ENCODE measurements around the gene FGF21. TPM values are rescaled to one million over a fixed set of nuclear protein-coding genes. Genes with fewer than 3 reads are reported as not detected.

The FGF21 gene
- total RNA-seq, 1 experiment from 2014 or later: not detected

GRCh38 chr19:48806818-48807589 lies 51.7 kb downstream of the FGF21 start:
- CTCF ChIA-PET: interaction anchor here (0.6 to 3.3 kb wide), 3 partner anchors 11 to 14 kb away, joined by 3 to 15 read pairs (median 3); no protein-coding TSS in a partner anchor
- no TSS peak for BruUV-seq (replicated peaks)
- Mint-ChIP-seq H3K9me3 (ENCODE audit: low read depth, unreplicated experiment) (no peaks in the 10 kb centered on the region), H3K4me1 (ENCODE audit: low read depth, unreplicated experiment) (peaks cover 22% of the 10 kb centered on the region), H3K36me3 (ENCODE audit: insufficient read depth, unreplicated experiment) (peaks cover 25% of the 10 kb centered on the region), H3K27me3 (ENCODE audit: unreplicated experiment) (no peaks in the 10 kb centered on the region), H3K27ac (ENCODE audit: unreplicated experiment) (no peak overlapping the region), H3K4me3 (ENCODE audit: low read depth, unreplicated experiment) (no peak overlapping the region)
- TF ChIP-seq CTCF (IDR thresholded peaks at IDR 0.05; ENCODE audit: unreplicated experiment): no peak
- intact Hi-C loops (cut with micrococcal nuclease; ENCODE audit: unreplicated experiment): no loop called here
- DNase-seq: no peak

GRCh38 chr19:48807590-48808308 lies 52.4 kb downstream of the FGF21 start:
- BruUV-seq (replicated peaks): no TSS peak
- Mint-ChIP-seq H3K36me3 (ENCODE audit: insufficient read depth, unreplicated experiment) (peaks cover 33% of the 10 kb centered on the region), H3K9me3 (ENCODE audit: low read depth, unreplicated experiment) (no peaks in the 10 kb centered on the region), H3K27ac (ENCODE audit: unreplicated experiment) (no peak overlapping the region), H3K4me3 (ENCODE audit: low read depth, unreplicated experiment) (no peak overlapping the region), H3K27me3 (ENCODE audit: unreplicated experiment) (no peaks in the 10 kb centered on the region), H3K4me1 (ENCODE audit: low read depth, unreplicated experiment) (peaks cover 22% of the 10 kb centered on the region)
- intact Hi-C loops (cut with micrococcal nuclease; ENCODE audit: unreplicated experiment): no loop called here
- no peak for TF ChIP-seq CTCF (IDR thresholded peaks at IDR 0.05; ENCODE audit: unreplicated experiment)
- CTCF ChIA-PET: interaction anchor here (3.3 kb wide), 1 partner anchor 12 kb away, joined by 15 read pairs; no protein-coding TSS in a partner anchor
- no peak for DNase-seq

Other genes with a start within 250 kb of the FGF21 start
- 1.0 and 2.4 TPM in 2 replicates for gene LMTK3, start 243.7 kb upstream of the FGF21 start, total RNA-seq (2022)
- gene SULT2B1, start 203.4 kb upstream of the FGF21 start, total RNA-seq (2022): 0.64 TPM in 1 of 2 replicates, not detected in the other
- not detected in 2 replicates for gene SPACA4, start 148.8 kb upstream of the FGF21 start, total RNA-seq (2022)
- 8.2 and 13.3 TPM in 2 replicates for gene FAM83E, start 140.4 kb upstream of the FGF21 start, total RNA-seq (2022)
- gene RPL18, start 136.3 kb upstream of the FGF21 start, total RNA-seq (2022): 1,224 and 1,339 TPM in 2 replicates
- 20.5 and 24.2 TPM in 2 replicates for gene SPHK2, start 136.0 kb upstream of the FGF21 start, total RNA-seq (2022)
- gene DBP, start 118.1 kb upstream of the FGF21 start, total RNA-seq (2022): 4.3 and 4.9 TPM in 2 replicates
- 2.1 and 5.1 TPM in 2 replicates for gene CA11, start 109.3 kb upstream of the FGF21 start, total RNA-seq (2022)
- 0.57 and 0.66 TPM in 2 replicates for gene NTN5, start 82.5 kb upstream of the FGF21 start, total RNA-seq (2022)
- 8.7 and 10.4 TPM in 2 replicates for gene FUT2, start 59.6 kb upstream of the FGF21 start, total RNA-seq (2022)
- gene MAMSTR, start 35.8 kb upstream of the FGF21 start, total RNA-seq (2022): 1.7 TPM in 2 replicates
- gene RASIP1, start 14.9 kb upstream of the FGF21 start, total RNA-seq (2022): 0.09 and 0.29 TPM in 2 replicates
- gene IZUMO1, start 8.6 kb upstream of the FGF21 start, total RNA-seq (2022): 0.31 and 0.42 TPM in 2 replicates
- gene FUT1, start 2.9 kb upstream of the FGF21 start, total RNA-seq (2022): 2.6 and 2.9 TPM in 2 replicates
- gene BCAT2, start 55.5 kb downstream of the FGF21 start, total RNA-seq (2022): 84.4 and 91.0 TPM in 2 replicates
- 2.6 and 5.7 TPM in 2 replicates for gene HSD17B14, start 81.0 kb downstream of the FGF21 start, total RNA-seq (2022)
- 57.6 and 72.2 TPM in 2 replicates for gene PLEKHA4, start 113.1 kb downstream of the FGF21 start, total RNA-seq (2022)
- 118 TPM in 2 replicates for gene PPP1R15A, start 116.9 kb downstream of the FGF21 start, total RNA-seq (2022)
- gene TULP2, start 143.2 kb downstream of the FGF21 start, total RNA-seq (2022): not detected in 2 replicates
- 162 and 173 TPM in 2 replicates for gene NUCB1, start 144.8 kb downstream of the FGF21 start, total RNA-seq (2022)
- 2.1 and 5.3 TPM in 2 replicates for gene DHDH, start 178.2 kb downstream of the FGF21 start, total RNA-seq (2022)
- 141 and 147 TPM in 2 replicates for gene BAX, start 199.4 kb downstream of the FGF21 start, total RNA-seq (2022)
- 1,459 and 1,979 TPM in 2 replicates for gene FTL, start 209.8 kb downstream of the FGF21 start, total RNA-seq (2022)
- 59.6 and 64.7 TPM in 2 replicates for gene GYS1, start 237.8 kb downstream of the FGF21 start, total RNA-seq (2022)
- 184 and 199 TPM in 2 replicates for gene RUVBL2, start 238.4 kb downstream of the FGF21 start, total RNA-seq (2022)